Stimulated activated CD4-positive, alpha-beta T cell treated with anti-CD3 and anti-CD28 coated beads, Interleukin-12 subunit alpha, Interleukin-12 subunit beta, amount 100 ng/mL, for 4 hours (primary cell): ENCODE measurements around the gene TTF2.
"Not testable (repeated sequence)": the region's sequence is repeated elsewhere in the genome, so short reads cannot be mapped to it uniquely, and the experiment has no call there.

Source experiments
- DNase-seq: peaks from one replicate; pipeline ENCODE4 v3.0.0-alpha.2; 2020

The TTF2 gene

DNA sequence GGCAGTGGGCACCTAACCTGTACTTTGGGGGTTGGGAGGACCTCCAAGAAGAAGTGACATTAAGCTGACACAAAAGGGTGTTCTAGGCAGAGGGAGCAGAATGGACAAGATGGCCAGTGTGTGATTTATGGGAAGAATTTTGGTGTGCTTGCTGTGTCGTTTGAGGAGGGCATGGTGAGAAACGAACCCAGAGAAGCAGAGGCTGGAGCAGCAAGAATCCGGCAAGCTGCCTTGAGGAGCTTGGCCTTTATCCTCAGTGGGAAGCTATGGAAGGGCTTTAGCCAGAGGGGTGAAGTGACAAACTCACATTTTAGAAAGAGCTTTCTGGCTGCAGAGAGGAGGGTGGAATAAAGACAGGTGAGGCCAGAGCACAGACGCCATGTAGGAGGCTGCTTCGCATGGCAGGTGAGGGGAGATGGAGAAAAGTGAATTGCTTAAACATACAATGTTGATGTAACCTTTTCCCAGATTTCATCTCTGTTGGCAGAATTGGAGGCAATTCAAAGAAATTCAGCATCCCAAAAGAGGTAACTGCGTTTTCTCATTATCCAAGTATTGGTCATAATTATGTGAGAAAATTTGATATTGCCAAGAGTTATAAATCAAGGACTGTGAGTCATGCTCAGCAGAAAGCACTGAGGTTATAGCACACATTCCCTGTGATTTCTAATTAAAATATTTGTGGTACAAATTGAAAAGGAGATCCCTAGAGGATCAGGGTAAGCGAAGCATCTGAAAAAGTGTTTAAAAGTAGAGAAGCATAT is 34.9 kb downstream of the TTF2 start:
- no peak for DNase-seq

DNA sequence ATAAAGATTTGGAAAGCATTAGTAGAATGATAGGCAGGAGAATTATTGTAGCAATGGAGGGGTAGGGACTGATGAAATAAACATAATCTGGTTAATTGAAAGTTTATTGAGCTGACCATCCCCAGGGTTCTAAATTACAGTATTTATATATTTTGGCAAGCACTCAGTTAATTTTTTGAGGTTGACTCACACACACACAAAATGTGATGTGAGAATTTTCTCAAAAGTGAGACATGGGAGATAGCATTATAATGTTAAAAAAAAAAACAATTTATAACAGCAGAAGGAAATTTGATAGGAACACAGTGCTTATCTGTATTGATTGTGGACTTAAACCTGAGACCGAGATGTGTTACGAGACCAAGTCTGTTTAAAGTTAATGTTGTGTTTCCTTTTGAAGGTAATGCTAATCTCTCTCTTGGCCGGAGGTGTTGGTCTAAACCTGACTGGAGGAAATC is 36.9 kb downstream of the TTF2 start:
- no peak for DNase-seq

DNA sequence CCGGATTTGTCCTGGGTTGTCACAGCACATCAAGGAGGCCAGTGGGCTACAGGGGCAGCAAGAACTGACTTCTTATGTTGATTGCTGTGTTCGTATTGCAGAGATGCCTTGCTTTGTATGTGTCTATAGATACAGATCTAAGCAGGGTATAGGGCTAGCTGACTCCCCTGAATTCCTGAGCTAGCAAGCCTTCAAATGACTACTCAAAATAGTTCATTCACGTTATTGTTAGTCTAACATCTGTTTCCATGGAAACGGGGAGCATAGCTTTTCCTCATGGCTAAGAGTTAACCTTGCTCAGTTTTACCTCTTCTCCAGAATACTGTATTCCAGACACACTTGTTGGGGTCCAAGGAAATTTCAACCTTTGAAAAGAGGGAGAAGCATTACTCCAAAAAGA is 37.3 kb downstream of the TTF2 start:
- DNase-seq: no peak

DNA sequence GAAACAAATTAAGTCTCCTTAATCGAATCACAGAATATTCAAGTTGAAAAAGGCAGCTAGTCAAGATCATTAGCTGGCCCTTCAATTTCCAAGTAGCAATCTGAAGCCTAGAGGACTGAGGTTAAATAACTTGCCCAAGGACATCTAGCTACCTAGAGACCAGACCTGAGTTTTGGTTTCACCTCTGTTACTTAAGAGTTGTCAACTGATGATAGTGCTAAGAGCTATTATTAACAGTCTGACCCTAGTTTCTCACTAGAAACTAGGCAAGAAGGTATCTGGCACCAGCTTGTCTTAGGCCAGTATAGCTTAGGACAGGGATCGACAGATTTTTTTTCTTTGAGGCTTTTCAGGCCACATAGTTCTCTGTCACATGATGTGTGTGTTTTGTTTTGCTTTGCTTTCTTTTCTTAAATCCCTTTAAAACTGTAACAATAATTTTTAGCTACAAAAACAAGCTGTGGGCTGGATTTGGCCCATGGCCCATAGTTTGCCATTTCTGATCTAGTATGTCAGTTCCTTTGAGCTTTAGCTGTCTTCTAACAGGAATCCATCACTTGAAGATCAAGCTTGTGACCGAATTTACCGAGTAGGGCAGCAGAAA is 38.3 kb downstream of the TTF2 start:
- no peak for DNase-seq

DNA sequence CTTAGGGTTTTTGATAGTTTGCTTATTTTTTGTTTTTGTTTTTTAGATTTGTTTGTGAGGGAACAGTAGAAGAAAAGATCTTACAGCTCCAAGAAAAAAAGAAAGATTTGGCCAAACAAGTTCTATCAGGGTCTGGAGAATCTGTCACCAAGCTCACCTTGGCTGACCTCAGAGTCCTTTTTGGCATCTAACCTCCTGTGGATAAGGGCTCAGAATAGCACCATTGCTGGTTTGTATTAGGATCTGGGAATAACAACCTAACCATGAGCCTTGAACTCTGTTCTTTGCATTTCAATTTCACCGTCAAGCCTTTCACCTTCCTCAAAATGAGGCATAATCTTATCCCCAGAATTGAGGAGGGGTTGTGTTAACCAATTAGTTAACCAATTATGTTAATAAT is 41.2 kb downstream of the TTF2 start:
- DNase-seq: no peak

DNA sequence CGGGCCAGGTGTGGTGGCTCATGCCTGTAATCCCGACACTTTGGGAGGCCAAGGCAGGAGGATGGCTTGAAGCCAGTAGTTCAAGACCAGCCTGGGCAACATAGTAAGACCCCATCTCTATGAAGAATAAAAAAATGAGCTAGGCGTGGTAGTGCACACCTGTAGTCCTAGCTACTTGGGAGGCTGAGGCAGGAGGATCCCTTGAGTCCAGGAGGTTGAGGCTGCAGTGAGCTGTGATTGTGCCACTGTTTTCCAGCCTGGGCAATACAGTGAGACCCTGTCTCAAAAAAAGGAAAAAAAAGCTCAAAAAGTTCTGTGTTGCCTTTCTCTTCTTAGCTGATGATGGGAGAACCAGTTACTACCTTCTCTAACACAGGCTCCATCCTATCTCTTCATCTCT is 41.7 kb downstream of the TTF2 start:
- not testable (repeated sequence) for DNase-seq

DNA sequence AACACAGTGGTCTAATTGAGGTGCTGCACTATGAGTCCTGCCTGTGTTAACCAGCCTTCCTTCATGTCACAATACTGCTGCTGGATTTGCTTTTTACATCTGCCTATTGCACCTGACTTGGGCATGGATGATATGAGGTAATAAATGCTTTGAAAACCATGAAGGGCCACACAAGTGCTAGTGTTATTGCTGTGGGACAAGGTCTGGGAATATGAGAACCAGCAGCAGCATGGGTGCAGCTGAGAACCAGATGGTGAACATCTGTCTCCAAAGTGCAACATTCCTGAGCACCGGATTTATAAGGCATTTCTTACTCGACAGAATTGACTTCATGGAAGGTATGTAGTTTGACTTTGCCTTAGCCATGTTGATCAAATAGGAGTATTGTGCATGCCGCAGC is 44.9 kb downstream of the TTF2 start:
- no peak for DNase-seq

DNA sequence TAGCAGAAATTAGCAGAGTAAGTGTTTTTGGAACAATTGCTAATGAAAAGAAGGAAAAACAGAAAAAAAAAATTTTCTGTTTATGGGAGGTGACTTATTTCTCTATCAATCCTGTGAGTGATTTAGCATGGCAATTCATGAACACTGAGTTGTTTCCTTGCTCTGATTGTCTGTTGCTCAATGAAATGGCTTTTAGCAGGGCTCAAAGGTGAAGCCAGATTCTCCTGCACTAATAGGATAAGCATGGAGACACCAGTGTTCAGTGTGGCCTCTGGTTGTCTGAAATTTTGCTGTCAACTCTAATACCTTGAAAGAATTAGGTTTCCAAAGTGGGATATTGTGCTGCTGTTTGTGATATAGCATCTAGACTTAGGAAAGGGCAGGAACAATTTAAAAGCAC is 45.6 kb downstream of the TTF2 start:
- DNase-seq: no peak

DNA sequence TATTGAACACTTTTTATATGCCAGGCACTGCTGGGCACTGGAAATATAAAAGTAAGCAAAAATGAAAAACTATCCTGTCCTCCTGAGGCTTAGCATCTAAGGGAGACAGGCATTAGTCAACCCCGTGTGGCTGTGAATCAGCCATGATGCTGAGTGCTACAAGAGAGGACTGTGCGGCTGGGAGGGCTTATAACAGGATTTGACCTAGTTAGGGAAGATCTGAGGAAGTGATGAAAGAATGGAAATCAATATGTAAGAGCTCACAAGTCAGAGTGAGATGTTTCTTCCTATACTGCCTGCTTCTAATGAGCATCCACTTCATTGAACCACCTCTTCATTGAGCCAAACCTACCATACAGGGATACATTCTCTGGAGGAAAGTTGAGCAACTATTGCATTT is 46.4 kb downstream of the TTF2 start:
- DNase-seq: no peak

DNA sequence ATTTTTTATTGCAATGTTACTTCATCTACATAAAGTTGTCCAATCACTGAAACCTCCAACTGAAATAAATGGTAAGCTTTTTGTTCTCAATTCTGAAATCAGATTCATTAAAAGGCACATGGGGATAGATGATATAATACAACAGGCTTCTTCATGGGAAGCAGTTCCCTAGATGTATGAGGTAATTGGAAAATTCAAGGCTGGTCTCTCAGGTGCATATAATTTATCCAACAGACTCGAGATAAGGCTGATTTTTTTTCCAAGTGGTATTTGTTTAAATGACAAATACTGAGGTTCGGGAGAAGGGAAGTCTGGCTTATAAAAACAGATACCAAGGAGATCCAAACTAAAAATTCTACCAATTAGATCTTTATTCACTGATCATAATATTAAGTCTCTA is 47.2 kb downstream of the TTF2 start:
- DNase-seq: no peak

DNA sequence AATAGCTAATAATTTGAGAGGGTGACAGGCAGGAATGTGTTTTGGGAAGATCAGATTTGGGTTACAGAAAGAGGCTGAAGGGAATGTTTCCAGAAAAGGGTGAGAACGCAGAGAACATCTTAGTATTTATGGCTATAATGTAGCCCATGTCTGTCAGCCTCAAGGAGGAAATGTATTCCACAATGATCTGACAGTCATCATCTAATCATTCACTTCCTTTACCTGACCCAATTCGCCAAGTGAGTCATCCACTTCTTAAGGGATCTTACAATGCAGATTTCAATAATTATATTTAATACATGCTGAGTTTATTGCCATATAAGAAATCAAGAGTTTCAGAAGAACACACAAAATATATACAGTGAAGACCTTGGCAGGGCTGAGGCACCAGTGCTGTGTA is 50.6 kb downstream of the TTF2 start:
- no peak for DNase-seq

DNA sequence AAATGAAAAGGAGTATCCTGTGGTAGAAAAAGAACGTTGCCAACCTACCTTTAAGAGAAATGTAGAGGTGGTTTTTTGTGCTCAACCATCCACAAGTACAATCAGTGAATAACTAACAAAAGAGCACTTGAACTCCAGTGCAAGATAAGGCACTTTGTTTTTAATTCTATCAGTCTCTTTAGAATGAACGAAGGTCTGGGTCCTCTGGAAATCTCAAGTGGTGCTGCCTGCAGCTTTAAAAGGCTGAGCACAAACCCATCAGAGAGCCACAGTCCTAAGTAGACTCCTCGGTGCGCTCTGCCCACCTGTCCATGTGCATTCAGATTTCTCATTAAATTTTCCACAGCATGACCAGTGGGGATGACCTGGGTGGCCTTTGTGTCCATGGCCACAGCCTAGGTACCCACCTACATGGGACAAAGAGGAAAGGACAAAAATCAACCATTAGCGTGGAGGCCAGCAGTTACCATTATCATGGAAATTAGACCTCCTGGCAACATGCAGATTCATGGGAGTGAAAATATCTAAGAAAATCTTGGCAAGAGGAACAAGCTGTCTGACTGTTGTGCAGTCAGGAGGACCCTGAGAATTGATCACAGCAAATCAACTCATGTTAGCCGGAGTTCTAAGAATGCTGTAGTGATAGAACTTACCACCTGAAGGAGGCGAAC is 52.1 kb downstream of the TTF2 start:
- DNase-seq: no peak

DNA sequence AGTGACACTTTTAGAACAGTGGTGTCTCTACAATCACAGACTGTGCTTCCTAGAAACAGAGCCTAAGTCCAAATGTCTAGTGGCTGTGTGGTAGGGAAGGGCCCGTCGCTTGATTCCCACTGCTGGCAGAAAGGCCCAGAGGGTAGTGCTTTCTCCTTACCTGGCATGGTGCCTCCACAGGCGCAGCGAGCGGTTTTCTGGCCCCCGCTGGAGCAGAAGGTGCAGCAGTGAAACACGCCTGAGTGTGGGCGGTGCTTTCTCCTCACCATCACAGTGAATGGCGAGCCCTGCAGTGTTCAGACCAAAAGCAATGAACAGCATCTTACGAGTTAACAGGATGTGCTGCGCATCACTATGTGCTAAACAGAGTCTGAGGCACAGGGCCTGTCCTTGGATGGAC is 53.1 kb downstream of the TTF2 start:
- DNase-seq: no peak

DNA sequence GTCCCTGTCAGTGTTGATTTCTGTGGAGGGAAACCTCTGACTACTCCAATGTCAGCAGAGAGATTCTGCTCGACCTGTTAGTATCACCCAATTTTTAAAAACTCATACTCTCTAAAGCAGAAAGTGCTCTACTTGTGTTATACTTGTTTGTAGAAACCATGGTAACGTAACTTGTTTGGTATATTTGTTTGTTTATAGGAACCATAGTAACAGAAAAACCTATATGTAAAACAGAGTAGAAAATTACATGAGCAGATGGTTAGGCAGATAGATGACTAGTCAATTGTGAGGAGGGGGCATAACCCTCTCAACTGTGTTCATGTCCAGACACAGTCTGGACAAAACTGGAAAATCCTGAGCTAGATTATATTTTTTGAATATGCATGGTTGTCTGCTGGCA is 54.8 kb downstream of the TTF2 start:
- DNase-seq: no peak

DNA sequence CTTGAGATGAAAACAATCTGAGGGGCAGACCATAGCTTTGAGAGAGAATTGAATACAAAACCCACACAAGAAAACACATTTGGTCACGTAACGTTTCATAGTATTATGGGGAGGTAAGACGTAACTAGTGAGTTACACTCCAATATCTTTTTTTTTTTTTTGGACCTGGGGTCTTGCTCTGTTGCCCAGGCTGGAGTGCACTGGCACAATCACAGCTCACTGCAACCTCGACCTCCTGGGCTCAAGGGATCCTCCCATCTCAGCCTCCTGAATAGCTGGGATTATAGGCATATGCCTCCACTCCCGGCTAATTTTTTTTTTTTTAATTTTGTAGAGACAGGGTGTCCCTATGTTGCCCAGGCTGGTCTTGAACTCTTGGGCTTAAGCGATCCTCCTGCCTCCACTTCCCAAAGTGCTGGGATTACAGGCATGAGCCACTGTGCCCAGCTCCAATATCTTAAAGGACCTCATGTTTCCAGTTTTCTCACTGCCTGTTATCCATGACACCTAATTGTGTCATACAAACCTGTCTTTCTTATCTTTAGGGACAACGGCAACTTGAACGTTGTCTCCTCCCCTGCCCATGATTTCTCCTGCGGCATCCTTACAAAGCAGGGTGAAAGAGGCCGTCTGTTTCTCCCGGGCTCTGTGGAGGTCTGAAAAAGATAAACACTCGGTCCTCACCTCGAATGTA is 56.1 kb downstream of the TTF2 start:
- no peak for DNase-seq

DNA sequence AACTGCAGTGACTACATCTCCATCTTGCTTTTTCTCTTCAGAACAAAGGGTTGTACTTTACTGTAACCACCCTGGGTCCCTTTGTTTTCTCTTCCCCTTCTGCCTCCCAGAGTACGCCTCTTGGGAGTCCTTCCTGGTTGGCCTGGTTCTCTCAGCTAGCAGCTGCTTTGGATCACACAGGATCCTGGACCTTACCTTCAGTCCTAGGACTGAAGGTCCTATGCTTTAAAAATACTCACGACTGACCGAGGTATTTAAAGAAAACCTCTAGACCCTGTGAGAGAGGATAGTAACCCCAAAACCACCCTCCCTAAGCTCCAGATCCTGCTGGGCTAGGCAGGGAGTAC is 56.6 kb downstream of the TTF2 start:
- no peak for DNase-seq

DNA sequence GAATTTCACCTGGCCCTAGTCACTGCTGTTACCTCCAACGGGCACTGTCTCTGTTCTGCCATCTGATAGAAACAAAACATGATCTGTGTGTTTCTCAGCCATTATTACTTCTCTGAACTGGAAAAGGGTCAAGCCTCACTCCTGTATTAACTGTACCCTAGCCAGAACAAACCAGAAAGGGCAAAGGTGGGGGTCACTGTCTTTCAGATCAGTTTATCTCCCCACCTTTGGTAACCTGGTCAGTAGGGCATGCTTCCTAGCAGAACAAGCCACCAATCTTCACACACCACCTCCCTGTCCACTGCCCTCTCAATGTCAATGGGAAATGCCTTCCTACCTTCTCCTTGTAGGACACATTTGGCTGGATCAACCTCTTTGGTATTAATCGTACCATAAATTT is 57.6 kb downstream of the TTF2 start:
- no peak for DNase-seq

DNA sequence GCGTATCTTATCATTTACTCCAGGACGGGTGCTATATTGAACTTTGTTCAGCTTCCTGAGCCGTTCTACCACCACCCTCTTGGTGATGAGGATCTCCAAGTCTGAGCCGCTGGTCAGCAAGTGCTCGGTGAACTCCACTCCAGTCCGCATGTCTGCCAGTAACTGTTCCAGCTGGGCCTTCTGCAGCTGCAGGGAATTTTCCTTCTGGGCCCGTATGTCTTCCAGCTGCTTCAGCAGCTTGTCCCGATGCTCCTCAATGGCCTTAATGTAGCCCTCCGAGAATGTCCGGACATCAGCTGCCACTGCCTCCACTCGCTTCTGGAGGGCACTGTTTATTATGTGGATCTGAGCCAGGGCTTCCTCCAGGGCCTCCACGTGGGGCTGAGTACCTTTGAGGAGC is 58.0 kb downstream of the TTF2 start:
- no peak for DNase-seq

DNA sequence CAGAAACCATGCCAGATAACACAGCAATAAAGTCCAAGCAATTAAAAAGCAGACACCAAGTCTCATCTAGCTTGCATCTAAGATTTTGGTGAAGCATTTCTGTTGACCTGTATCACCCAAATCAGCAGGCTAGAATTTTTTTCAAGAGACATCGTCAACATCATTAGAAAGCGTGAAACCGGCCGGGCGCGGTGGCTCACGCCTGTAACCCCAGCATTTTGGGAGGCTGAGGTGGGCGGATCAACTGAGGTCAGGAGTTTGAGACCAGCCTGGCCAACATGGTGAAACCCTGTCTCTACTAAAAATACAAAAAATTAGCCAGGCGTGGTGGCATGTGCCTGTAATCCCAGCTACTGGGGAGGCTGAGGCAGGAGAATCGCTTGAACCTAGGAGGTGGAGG is 59.0 kb downstream of the TTF2 start:
- DNase-seq: not testable (repeated sequence)

DNA sequence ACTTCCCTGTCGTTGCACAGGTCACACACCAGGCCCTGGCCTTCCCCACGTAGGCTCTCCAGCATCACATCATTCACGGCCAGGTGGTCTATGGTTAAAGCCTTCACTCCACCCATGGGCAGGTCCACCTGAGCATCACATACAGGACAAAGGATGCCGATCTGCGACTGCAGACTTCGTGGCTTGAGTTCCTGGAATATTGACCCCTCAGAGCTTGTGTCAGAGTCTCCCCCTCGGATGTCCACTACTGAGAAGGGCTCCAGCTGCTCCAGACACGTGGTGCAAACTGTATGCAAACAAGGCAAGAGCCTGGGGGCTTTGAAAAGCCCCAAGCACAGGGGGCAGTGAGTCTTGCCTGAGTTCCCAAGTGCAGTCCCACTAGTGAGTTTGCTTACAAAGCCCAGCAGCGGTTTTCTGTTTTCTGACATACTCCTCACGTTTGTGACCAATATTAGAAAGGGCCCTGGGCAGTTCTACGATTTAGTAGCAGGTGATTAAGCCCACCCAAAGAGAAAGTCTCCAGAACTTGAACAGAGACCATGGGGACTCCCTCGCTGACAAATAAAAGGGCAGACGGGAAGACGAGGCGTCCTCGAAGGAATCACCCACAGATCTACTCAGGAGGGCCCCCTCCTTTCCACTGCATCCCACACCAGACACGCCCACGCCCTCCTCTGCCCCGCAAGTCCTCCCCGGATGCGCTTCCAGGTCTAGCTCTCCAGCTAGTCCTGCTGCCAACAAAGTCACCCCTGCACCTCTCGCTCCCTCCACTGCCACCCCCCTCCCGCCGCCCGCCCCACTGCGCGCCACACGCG is 60.9 kb downstream of the TTF2 start:
- no peak for DNase-seq

DNA sequence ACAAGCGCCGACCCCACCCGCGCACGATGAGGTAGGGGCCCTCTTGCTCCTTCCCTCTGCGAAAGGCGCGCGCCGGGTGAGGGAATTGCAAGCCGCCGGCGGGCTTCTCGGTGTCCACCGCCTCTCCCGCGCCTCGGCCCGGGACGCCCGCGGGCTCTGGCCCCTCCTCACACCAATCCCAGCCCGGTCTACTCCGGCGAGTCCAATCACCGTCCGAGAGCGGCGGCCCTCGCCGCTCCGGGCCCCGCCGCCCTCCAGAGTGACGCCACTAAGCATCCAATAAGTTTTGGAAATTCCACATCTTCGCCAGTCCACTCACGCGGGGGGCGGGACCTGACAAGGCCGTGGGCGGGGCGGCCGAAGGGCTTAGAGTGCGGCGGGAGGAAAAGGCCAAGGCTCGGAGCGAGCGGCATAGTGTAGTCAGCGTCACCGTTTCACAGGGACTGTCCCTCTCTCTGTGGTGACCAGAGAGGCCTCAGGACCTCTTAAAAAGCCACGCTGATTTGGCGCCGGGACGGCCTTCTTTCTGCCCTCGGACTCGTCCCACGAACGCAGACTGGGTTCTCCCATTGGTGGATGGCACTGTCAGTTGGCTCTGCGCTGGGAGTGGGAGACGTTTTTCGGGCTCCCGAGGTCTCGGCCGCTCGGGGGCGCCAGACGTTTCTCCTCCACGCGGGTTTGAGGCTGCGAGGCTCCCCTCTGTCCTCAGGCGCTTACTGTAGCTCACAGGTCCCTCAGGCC is 61.6 kb downstream of the TTF2 start, which contains the start of gene TRIM45:
Gene TRIM45, minus strand, starts transcription at position 161 of the 741 bp plus-strand sequence. CDS start 548 bp downstream, outside the sequence.
- DNase-seq: peak; percentile 77
